ENCODE measurements around the gene MAD1L1. TPM values are rescaled to one million over a fixed set of nuclear protein-coding genes. Genes with fewer than 3 reads are reported as not detected.

Gene MAD1L1
- total RNA-seq, 1 donor from 2014 or later, result 17.9 TPM

GRCh38 chr7:2097492-2097891, 135.3 kb downstream of the MAD1L1 start:
- no peak for ATAC-seq (ENCODE audit: poor library complexity)

GRCh38 chr7:2096692-2097387, 135.9 kb downstream of the MAD1L1 start:
- DNase-seq (no peak), ATAC-seq (ENCODE audit: poor library complexity) (no peak)
- intact Hi-C loops (cut with DNase I), result no loop called here

More at GRCh38 chr7:2097492-2097891, 135.3 kb downstream of the MAD1L1 start:
- intact Hi-C loops (cut with DNase I), result no loop called here
- no peak for DNase-seq

GRCh38 chr7:2095436-2095835, 137.3 kb downstream of the MAD1L1 start:
- intact Hi-C loops (cut with DNase I), result no loop called here
- DNase-seq, result no peak
- ATAC-seq (ENCODE audit: poor library complexity), result peak; percentile 34

- ATAC-seq (ENCODE audit: poor library complexity) (no peak), DNase-seq (no peak)
- intact Hi-C loops (cut with DNase I), result no loop called here
Measured at GRCh38 chr7:2094454-2095045, 138.2 kb downstream of the MAD1L1 start.

- no peak for DNase-seq
- ATAC-seq (ENCODE audit: poor library complexity), result no peak
- intact Hi-C loops (cut with DNase I), result no loop called here
Measured at GRCh38 chr7:2093843-2094220, 138.9 kb downstream of the MAD1L1 start.

GRCh38 chr7:2093215-2093842, 139.4 kb downstream of the MAD1L1 start:
- no peak for DNase-seq
- intact Hi-C loops (cut with DNase I), result no loop called here
- ATAC-seq (ENCODE audit: poor library complexity), result no peak

- ATAC-seq (ENCODE audit: poor library complexity), result no peak
- no peak for DNase-seq
- intact Hi-C loops (cut with DNase I), result no loop called here
Measured at GRCh38 chr7:2092279-2092678, 140.5 kb downstream of the MAD1L1 start.

GRCh38 chr7:2090526-2091520, 141.9 kb downstream of the MAD1L1 start:
- ATAC-seq (ENCODE audit: poor library complexity) (no peak), DNase-seq (no peak)
- intact Hi-C loops (cut with DNase I), result no loop called here

GRCh38 chr7:2088801-2089200, 143.9 kb downstream of the MAD1L1 start:
- ATAC-seq (ENCODE audit: poor library complexity) (no peak), DNase-seq (no peak)
- intact Hi-C loops (cut with DNase I), result no loop called here

GRCh38 chr7:2087744-2088143, 145.0 kb downstream of the MAD1L1 start:
- no peak for DNase-seq
- intact Hi-C loops (cut with DNase I), result no loop called here
- no peak for ATAC-seq (ENCODE audit: poor library complexity)

GRCh38 chr7:2086229-2086628, 146.5 kb downstream of the MAD1L1 start:
- intact Hi-C loops (cut with DNase I), result no loop called here
- DNase-seq, result peak; percentile 62
- ATAC-seq (ENCODE audit: poor library complexity), result peak; percentile 93

GRCh38 chr7:2085804-2086203, 146.9 kb downstream of the MAD1L1 start:
- DNase-seq (no peak), ATAC-seq (ENCODE audit: poor library complexity) (no peak)
- intact Hi-C loops (cut with DNase I), result no loop called here

- no peak for DNase-seq
- ATAC-seq (ENCODE audit: poor library complexity), result no peak
- intact Hi-C loops (cut with DNase I), result no loop called here
Measured at GRCh38 chr7:2084781-2085505, 147.8 kb downstream of the MAD1L1 start.

GRCh38 chr7:2084331-2084730, 148.4 kb downstream of the MAD1L1 start:
- ATAC-seq (ENCODE audit: poor library complexity), result no peak
- no peak for DNase-seq
- intact Hi-C loops (cut with DNase I), result no loop called here

GRCh38 chr7:2083362-2083761, 149.4 kb downstream of the MAD1L1 start:
- ATAC-seq (ENCODE audit: poor library complexity) (no peak), DNase-seq (no peak)
- intact Hi-C loops (cut with DNase I), result no loop called here

GRCh38 chr7:2082139-2082998, 150.4 kb downstream of the MAD1L1 start:
- ATAC-seq (ENCODE audit: poor library complexity) (no peak), DNase-seq (no peak)
- intact Hi-C loops (cut with DNase I), result no loop called here

- intact Hi-C loops (cut with DNase I), result no loop called here
- ATAC-seq (ENCODE audit: poor library complexity) (no peak), DNase-seq (no peak)
Measured at GRCh38 chr7:2081526-2082135, 151.1 kb downstream of the MAD1L1 start.
